Amniotic stem cell (primary cell): Measurements from ENCODE around the gene MYCN.

Experiments
- DNase-seq: peaks from one replicate; lab custom pipeline; 2025; lab: John Stamatoyannopoulos, UW

The MYCN gene

GRCh38 chr2:15931319-15931890, 8.9 kb upstream of the MYCN start:
- no peak for DNase-seq

- no peak for DNase-seq
Observed at GRCh38 chr2:15931950-15932349, 8.4 kb upstream of the MYCN start.

- no peak for DNase-seq
Observed at GRCh38 chr2:15932394-15933183, 7.8 kb upstream of the MYCN start.

GRCh38 chr2:15933184-15933845, 7.0 kb upstream of the MYCN start:
- no peak for DNase-seq

GRCh38 chr2:15934291-15934945, 5.9 kb upstream of the MYCN start:
- no peak for DNase-seq

- no peak for DNase-seq
Observed at GRCh38 chr2:15935189-15935588, 5.2 kb upstream of the MYCN start.

GRCh38 chr2:15935675-15936074, 4.7 kb upstream of the MYCN start:
- no peak for DNase-seq

- DNase-seq, result no peak
Observed at GRCh38 chr2:15936277-15937104, 3.9 kb upstream of the MYCN start.

GRCh38 chr2:15937105-15937881, 3.1 kb upstream of the MYCN start:
- DNase-seq, result no peak

- DNase-seq, result no peak
Observed at GRCh38 chr2:15937882-15938802, 2.2 kb upstream of the MYCN start.

GRCh38 chr2:15938803-15939555, 1.4 kb upstream of the MYCN start:
- no peak for DNase-seq

- no peak for DNase-seq
Observed at GRCh38 chr2:15939556-15939853, 845 bp upstream of the MYCN start.

- no peak for DNase-seq
Observed at GRCh38 chr2:15940661-15941480, 521 bp downstream of the MYCN start.

GRCh38 chr2:15941481-15941850, 1.1 kb downstream of the MYCN start:
- DNase-seq, result no peak

- no peak for DNase-seq
Observed at GRCh38 chr2:15941871-15942710, 1.7 kb downstream of the MYCN start.

GRCh38 chr2:15942711-15943345, 2.5 kb downstream of the MYCN start:
- no peak for DNase-seq
